Stimulated activated CD8-positive, alpha-beta memory T cell treated with anti-CD3 and anti-CD28 coated beads, Interleukin-12 subunit alpha, Interleukin-12 subunit beta, amount 100 ng/mL, for 24 hours (primary cell): Measurements from ENCODE around the gene TBC1D1.

Experiments
- DNase-seq: peaks from one replicate; pipeline ENCODE4 v3.0.0-alpha.2; 2020; ENCODE audit errors: extremely low read depth

Gene TBC1D1

GRCh38 chr4:37890801-37891259, at the start of gene TBC1D1:
Gene TBC1D1 (plus strand): TSS chr4:37891084. CDS start chr4:37902096, 11,012 bp downstream.
- peak; percentile 9 for DNase-seq

GRCh38 chr4:37844204-37844603, 46.7 kb upstream of the TBC1D1 start:
- DNase-seq, result no peak

- DNase-seq, result no peak
Observed at GRCh38 chr4:37845201-37845600, 45.7 kb upstream of the TBC1D1 start.

GRCh38 chr4:37847311-37847884, 43.5 kb upstream of the TBC1D1 start:
- no peak for DNase-seq

GRCh38 chr4:37852376-37852775, 38.5 kb upstream of the TBC1D1 start:
- no peak for DNase-seq

GRCh38 chr4:37858112-37858511, 32.8 kb upstream of the TBC1D1 start:
- DNase-seq, result no peak

- no peak for DNase-seq
Observed at GRCh38 chr4:37858872-37859271, 32.0 kb upstream of the TBC1D1 start.

- no peak for DNase-seq
Observed at GRCh38 chr4:37860266-37860665, 30.6 kb upstream of the TBC1D1 start.

GRCh38 chr4:37862961-37863360, 27.9 kb upstream of the TBC1D1 start:
- DNase-seq, result no peak

GRCh38 chr4:37864786-37865185, 26.1 kb upstream of the TBC1D1 start:
- no peak for DNase-seq

- no peak for DNase-seq
Observed at GRCh38 chr4:37865450-37865849, 25.4 kb upstream of the TBC1D1 start.

- no peak for DNase-seq
Observed at GRCh38 chr4:37867102-37867501, 23.8 kb upstream of the TBC1D1 start.

- no peak for DNase-seq
Observed at GRCh38 chr4:37868238-37868637, 22.6 kb upstream of the TBC1D1 start.

GRCh38 chr4:37872310-37872988, 18.4 kb upstream of the TBC1D1 start:
- no peak for DNase-seq

- DNase-seq, result no peak
Observed at GRCh38 chr4:37873386-37873785, 17.5 kb upstream of the TBC1D1 start.

- DNase-seq, result no peak
Observed at GRCh38 chr4:37876156-37876555, 14.7 kb upstream of the TBC1D1 start.

GRCh38 chr4:37879365-37879764, 11.5 kb upstream of the TBC1D1 start:
- no peak for DNase-seq

- DNase-seq, result no peak
Observed at GRCh38 chr4:37881811-37882210, 9.1 kb upstream of the TBC1D1 start.

- DNase-seq, result no peak
Observed at GRCh38 chr4:37882665-37883296, 8.1 kb upstream of the TBC1D1 start.

GRCh38 chr4:37884855-37885487, 5.9 kb upstream of the TBC1D1 start:
- no peak for DNase-seq

GRCh38 chr4:37885496-37885895, 5.4 kb upstream of the TBC1D1 start:
- DNase-seq, result no peak
